Activated naive CD4-positive, alpha-beta T cell treated with anti-CD3 and anti-CD28 coated beads, Interleukin-2, amount 50 U/mL, for 16 hours (primary cell): Measurements from ENCODE around the gene NOTUM.

ENCODE experiments used
- DNase-seq: peaks from one replicate; pipeline ENCODE4 v3.0.0-alpha.2; 2020

NOTUM gene

DNA sequence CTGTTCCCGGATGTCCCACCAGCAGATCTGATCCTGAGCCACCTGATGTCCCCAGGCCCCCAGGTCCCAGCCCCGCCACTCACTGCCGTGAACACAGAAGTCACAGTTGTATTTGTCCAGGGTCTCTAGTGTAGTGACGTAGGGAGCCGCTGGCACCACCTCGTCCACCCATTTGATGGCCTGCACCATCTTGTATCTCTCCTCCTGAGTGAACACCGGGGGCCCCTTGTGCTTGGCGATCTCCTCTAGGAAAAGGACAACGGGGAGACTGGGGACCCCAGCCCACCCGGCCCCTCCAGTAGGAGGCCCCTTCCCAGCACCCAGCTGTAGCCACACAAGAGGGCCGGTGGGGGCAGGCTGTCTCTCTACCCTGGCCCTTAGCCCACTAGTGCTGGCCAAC lies 52.2 kb downstream of the NOTUM start:
- DNase-seq = no peak

DNA sequence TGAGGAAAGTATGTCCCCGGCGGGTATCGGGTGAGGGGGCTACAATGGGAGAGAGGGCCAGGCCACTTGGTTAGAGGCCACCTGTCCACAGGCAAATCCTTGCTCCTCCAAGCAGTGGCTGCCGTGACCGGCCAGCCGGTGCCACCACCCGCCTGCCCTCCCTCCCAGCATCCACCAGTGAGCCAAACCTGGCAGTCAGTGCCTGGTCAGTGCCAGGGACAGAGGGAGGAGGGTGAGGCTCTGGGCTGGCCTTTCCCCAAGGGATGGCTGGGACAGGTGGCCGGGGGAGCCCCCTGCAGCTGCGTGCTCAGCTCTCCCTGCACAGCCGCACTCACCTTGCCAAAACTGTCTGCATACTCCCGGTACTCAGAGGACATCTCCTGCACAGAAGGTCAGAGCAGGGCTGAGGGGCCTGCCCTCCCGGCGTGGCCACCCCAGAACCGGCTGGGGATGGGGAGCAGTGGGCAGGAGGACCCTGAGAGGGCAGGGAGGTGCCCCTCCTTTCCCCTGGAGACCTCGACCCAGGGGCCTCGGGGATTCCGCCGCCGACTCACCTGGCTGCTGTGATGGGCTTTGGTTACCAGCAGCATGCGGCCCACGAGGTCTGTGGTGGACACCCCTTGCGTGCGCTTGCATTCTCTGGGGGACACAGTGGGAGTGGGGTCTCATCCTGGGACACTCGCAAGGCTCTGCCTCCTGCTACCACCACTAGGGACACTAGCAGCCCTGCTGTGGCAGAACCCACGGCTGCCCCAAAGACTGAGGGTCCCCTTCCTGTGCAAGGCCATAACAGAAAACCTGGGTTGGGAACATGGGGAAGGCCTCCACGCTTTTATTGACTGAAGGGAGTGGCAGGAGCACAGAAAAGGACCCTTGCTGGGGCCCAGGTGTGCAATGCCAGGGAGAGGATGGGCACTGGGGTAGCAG lies 53.5 kb downstream of the NOTUM start:
- DNase-seq = no peak

DNA sequence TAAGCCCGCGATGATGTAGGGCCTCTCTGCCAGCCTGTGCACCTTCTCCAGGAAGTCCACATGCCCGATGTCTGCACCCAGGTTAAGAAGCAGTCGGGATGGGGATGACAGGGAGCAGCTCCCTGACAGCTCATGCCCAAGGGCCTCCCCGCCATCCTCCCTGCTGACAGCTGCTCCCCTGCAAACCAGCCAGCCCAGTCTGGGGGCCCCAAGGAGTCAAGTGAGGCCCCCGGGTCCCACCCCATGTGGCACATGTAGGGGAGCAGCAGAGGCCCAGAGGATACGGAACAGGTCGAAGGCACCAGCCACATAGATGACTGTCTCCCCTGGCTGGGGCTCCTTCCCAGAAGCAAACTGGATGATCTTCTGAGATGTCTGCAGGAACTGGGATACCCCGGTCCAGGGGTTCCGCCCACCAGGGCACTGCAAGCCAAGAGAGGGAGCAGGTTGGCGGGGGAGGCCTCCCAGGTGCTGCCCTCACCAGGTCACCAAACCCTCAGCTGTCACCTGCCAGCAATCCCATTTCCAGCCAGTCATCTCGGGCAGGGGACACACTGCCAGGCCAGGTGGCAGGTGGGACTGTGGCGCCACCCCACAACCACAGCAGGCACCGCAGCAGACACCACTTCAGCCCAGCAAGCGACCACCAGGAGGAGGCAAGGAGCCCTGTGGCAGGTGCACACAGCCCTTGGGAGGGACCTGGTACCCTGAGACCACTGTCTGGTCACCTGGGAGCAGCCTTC lies 54.3 kb downstream of the NOTUM start:
- DNase-seq = no peak

DNA sequence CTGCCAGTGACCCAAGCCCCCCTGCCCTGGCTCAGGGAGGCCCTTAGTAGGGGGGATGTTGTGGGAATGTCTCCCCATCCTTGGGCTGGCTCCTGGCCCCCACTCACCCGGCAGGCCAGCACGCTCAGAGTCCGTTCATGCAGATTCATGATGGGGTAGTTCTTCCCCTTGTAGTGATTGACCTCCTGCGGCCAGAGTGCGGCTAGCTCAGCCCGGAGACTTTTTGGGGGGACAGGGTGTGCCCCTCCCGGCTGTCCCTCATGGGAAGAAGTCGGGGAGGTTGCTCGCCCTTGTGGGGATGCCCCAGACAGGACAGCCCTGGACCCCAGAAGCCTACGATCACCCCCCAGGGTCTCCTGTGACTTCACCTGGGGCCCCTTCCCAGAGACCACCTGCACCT lies 55.0 kb downstream of the NOTUM start:
- DNase-seq = no peak

DNA sequence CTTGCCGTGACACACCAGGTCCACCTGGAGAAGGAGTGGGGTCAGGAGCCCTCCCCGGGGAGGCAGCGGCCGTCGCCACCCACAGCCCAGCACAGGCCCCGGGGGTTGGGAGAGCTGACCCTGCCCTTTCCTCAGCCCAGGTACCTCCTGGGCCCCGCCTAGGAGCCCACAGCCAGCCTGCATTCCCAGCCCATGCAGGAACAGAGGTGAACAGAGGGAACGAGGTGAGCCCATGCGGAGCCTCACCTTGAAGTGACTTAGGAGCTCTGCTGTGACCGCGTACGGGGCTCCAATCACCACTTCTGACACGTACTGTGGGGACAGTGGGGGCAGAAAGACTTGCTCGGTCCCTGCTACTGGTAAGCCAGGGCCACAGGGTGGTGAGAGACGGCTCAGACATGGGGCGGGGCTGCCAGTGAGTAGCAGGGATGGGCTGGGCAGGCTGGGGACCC lies 55.5 kb downstream of the NOTUM start:
- no peak for DNase-seq

DNA sequence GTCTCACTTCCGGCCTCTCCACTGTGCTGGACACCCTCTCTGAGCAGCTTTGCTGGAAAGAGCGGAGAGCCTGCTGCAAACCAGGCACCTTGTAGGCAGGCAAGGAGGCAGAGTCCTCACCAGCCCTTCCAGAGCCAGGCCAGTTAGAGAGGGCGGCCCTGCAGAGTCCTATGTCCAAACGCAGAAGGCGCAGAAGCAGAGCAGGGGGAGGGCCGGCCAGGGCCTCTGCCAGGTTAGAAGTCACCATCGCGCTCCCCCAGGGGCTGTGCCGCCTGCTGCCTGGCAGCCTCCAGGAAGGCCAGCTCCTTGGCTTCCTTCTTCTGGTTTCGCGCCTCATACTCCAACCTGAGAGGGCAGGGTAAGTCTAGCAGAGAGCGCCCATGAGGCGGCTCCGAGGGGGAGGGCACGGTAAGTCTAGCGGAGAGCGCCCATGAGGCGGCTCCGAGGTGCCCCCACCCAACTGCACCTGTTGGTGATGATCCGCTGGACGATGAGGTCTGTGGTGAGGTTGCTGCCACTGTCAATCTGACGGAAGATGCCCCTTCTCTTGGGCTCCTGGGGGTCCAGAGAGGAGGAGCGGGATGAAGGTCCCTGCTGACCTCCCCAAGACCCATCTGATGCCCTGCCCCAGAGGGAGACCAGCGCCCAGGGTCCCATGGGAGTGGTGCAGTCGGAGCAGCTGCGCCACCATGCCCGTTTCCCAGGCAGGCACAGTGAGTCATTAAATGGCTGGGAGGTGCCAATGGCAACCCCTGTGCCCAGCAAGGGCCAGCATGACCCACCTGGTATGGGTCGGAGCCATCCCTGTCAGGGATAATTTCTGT lies 56.2 kb downstream of the NOTUM start:
- no peak for DNase-seq

DNA sequence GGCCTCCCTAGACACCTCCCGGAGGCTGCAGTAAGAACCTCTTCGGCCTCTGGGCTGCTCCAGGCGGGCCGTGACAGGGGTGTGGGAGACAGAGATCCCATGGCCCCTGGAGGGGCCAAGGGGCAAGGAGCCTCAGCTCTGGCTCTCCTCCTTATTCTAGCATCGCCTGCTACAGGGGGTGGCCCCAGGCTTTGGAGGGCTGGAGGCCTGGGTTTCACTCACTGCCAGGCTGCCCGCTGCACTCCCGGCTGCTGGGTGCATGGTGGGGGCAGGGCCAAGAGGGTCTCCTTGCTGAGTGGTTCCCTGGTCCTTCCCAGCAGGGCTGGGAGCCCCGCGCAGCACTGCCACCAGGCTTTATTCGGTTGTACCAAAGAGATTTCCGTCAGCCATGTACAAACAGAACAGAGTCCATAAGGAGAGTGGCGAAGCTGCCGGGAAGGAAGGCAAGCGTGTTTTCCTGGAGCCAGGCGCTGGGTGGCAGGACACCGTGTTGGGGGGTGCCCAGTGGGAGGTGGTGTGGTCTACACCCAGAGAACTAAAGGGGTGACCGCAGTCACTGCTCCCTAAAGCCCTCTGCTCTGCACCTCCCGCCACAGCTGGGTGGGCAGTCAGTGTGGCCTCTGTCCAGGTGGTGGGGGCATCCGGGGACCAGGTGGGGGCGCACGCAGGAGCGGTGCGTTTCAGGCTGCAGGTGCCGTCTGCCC lies 56.9 kb downstream of the NOTUM start:
- no peak for DNase-seq

DNA sequence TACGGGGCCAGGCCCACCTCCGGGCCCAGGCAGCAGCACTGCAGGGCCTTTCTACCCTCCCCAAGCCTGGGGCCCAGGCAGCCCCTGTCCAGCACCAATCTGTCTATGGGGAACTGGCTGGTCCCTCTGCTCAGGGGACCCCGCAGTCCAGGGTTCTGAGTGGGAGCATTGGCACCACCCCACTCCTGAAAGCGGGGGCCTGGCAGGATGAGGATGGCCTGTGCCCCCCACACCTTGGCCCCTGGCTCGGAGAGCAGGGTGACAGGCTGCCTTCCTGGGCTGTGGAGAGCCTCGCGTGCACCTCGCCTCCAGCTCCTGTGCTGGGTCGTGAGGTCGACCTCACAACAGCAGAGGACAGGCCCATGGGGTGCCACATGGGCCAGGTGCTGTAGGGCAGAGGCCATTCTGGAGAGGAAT lies 57.6 kb downstream of the NOTUM start:
- DNase-seq = no peak

DNA sequence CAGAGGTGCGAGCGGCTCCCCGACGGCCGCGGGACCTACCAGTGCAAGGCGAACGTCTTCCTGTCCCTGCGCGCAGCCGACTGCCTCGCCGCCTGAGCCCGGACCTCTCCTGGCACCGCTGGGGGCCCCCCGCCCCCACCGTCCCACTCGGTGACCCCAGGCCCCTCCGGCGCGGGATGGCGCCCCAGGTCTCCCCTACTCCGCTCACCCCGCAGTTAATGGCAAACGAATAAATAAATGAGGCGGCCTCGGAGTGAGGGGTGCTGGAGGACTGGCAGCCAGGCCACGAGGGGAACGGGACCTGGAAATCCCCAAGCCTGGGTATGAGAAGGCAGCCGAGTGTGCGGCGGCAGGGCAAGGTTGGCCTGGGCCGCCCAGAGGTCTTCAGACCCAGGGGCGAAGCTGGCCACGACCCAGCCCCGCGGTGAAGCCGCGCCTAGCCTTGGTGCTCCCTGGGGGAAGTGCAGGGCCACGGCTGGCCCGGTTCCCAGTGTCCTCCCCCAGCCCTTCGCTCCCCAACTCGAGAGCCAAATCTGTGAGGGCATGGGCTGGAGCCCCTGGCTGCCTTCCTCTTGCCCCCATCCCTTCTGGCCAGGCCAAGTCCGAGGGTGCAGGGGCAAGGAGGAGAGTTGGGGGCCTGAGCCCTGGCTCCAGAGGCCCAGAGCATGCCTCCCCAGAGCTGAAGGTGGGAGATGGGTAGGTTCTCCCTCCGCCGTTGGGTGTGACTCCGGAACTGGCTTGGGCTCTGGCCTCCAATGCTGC lies 58.2 kb downstream of the NOTUM start:
- DNase-seq = no peak
